Skin of body (tissue), 2 donors: ENCODE measurements around the gene TDRD10. TPM values are rescaled to one million over a fixed set of nuclear protein-coding genes. Genes with fewer than 3 reads are reported as not detected.

Experiments used
- DNase-seq: peaks from one replicate; lab custom pipeline; 2025; lab: John Stamatoyannopoulos, UW
- total RNA-seq: library from RNA; depleted of rRNA; stranded (reverse); fragments of >200 nt; gene quantifications from one replicate; pipeline ENCODE4 v1.2.3, GENCODE V29; 2014

TDRD10 gene, protein sequence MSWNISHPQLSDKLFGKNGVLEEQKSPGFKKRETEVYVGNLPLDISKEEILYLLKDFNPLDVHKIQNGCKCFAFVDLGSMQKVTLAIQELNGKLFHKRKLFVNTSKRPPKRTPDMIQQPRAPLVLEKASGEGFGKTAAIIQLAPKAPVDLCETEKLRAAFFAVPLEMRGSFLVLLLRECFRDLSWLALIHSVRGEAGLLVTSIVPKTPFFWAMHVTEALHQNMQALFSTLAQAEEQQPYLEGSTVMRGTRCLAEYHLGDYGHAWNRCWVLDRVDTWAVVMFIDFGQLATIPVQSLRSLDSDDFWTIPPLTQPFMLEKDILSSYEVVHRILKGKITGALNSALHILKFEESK
- 0.69 TPM for total RNA-seq

DNA sequence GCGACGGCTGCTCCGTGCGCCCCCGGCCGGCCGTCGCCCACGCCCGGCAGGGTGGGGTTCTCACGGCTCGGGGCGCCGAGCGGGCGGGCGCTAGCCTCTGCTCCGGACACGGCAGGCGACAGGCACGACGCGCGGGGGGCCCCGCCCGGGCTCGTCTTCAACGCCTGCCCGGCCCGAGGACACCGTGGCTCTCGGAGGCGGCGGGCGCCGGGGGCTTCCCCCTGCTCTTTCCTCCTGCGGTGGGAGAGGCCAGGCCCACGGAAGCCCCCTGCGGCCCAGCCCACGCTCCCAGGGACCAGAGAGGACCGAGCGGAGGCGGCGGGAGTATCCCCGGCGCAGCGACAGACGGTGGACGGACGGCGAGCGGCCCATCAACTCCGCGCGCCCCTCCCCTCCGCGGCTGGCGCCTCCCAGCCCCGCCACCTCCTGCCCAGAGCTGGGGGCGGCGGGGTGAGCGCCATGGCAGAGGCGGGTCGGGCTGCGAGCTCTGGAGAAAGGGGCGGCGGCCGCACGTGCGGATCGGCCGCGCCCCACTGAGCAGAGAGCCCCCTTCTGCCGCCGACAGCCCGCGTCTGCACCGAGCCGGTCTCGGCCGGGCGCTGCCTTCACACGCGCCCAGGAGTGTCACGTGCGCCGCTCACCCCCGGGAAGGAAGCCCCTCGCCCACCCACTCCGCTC is at the start of gene TDRD10, which contains the start of gene SHE:
Gene TDRD10 (plus strand): TSS at position 154 of the 678 bp plus-strand sequence. CDS start 4,685 bp downstream, outside the sequence.
Gene SHE (minus strand): TSS at position 347 of the 678 bp plus-strand sequence. CDS start 386 bp downstream, outside the sequence.
- no peak for DNase-seq

DNA sequence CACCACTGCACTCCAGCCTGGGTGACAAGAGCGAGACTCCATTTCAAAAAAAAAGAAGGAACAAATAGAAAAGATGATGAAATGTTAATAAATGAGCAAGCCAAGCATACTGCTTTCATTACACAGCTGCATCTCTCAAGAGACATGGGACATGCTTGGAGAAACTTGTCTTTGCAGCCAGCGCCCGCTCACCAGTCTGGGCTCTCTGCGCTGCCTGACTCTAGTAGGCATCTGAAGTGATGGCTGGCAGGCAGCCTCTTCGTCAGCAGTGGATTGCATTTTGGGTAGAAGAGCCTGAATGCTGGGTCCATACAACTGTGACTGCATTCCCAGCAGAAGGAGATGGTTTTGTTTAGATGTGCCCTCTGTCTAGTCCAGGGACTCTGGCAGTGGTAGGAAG is 48.9 kb upstream of the TDRD10 start:
- peak; percentile 31 for DNase-seq

DNA sequence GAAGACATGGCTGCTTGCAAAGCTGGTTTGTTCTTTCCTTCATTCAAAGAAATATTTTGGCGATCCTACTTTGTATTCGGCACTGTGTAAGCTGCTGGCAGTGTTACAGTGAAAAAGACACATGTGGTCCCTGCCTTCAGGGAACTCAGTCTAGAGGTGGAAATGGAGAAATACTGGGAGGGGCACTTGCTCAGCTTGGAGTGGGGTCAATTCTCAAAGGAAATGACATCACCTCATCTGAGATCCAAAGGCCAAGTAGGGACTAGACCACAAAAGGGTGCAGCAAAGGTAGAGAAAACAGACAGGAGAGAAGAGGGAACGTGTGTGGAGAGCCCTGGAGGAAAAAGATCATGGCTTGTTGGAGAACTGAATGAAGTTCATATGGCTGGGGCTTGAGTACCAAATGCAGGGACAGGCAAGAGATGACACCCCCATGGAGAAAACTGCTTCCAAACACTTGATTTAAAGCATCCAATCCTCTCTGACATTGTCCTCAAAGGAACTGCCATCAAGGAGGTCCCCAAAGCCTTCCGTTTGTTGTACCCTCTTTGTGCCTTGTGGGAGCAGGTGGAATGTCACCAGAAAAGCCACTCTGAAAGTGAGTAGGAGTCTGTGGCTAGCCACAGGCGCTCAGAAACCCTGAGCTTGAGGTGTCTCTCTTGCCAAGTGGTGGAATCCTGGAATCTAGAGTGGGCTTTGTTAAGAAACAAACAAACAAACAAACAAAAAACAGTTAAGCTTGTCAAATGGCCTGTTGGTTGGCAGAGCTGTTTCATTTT is 48.3 kb upstream of the TDRD10 start:
- DNase-seq, result no peak

DNA sequence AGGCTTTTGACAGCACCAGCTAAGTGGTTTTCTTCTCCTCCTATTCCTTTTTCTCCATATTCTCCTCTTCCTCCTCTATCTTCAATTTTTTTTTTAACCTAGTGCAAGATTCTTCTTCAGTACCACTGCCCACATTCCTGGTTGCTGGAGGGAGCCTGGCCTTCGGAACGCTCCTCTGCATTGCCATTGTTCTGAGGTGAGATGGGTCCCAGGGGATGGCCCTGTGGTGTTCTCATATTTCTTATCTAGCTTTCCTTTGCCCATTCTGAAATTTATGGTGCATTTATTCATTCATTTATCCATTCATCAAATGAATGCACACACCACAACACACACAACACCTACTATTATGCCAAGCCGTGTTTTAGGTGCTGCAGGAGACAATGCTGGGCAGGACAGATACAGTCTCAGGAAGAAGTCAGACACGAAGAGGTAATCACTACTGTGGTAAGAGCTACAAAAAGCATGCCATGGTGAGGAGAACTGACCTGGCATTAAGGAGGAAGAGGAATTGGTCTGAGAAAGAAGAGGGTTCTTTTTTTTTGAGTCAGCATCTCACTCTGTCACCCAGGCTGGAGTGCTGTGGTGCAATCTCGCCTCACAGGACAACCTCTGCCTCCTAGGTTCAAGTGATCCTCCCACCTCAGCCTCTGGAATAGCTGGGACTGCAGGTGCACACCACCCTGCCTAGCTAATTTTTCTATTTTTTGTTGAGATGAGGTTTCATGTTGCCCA is 47.5 kb upstream of the TDRD10 start:
- no peak for DNase-seq

DNA sequence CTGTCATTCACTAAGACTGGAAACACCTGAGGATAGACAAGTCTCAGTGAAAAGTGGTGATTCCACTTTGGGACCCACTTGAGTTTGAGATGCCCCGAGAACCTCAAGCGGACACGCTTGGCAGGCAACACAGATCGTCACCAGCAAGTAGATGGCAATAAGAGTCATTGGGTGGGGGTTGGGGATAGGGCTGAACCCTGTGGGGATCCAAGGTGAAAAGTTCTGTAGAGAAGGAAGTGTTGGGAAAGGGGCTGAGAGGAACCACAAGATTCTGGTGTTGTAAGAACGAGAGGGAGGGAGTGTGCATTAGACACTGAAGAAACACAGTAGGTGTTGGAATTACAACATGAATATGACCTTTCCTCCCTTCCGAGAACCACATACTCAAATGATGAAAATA is 45.4 kb upstream of the TDRD10 start:
- DNase-seq, result no peak

DNA sequence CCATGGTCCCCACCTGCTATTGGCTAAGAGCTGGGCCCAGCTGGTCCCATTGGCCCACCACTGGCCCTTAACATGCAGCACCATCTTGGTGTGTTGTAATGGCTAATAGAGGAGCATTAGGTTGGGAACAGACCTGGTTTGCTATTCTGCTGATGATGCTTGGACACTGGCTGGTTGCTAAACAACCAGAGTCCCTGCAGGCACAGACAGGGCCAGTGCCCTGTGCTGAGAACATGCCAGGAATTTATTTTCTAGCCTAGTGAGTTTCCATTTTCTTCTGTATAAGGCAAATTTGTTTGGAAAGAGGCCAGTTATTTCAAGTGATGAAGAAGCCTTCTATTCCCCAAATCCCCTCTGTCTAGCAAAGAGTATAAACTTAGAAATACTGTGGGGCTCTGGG is 42.9 kb upstream of the TDRD10 start:
- DNase-seq, result no peak

DNA sequence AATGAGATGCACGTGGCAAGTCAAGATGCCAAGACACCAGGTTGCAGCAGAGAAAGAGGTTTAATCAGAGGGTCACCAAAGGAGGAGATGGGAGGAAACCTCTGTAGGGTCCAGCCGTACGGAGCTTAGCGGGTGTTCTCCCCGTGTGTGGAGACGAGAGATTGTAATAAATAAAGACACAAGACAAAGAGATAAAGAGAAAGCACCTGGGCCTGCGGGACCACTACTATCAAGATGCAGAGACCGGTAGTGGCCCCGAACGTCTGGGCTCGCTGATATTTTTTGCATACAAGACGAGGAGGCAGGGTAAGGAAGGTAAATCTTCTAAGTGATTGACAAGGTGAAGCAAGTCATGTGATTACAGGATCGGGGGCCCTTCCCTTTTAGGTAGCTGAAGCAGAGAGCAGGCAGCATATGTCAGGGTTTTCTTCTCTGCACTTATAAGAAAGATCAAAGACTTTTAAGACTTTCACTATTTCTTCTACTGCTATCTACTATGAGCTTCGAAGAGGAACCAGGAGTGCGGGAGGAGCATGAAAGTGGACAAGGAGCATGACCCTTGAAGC is 41.2 kb upstream of the TDRD10 start:
- DNase-seq, result no peak

DNA sequence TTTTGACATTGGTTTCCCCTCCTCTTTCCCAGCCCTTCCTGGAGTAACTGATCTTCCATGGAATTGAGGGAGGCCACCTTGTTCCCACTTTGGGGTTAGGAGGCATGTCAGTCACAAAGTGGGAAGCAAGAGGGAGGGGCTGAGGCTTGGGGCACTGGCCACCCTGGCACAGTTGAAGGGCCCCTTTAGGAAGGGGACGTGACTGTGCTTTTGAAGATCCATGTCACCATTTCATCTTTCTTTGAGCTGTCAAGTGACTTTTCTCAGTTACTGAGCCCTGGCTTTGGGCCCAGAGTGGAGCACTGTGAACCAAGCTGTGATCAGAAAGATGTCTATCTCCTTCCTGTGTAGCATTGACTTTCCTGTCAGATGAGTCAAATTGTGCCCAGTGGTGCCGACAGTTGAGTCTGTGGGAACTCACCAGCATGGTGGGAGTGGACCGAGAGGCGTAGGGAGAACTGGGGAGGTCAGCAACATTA is 38.5 kb upstream of the TDRD10 start:
- DNase-seq, result no peak

DNA sequence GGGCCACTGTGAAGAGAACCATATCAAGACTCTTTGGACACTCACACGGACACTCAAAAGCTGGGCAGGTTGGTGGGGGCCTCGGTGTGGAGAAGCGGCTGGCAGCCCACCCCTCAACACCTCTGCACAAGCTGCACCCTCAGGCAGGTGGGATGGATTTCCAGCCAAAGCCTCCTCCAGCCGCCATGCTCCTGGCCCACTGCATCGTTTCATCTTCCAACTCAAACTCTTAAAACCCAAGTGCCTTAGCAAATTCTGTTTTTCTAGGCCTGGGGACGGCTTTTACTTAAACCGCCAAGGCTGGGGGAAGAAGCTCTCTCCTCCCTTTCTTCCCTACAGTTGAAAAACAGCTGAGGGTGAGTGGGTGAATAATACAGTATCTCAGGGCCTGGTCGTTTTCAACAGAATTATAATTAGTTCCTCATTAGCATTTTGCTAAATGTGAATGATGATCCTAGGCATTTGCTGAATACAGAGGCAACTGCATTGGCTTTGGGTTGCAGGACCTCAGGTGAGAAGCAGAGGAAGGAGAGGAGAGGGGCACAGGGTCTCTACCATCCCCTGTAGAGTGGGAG is 36.3 kb upstream of the TDRD10 start:
- no peak for DNase-seq

DNA sequence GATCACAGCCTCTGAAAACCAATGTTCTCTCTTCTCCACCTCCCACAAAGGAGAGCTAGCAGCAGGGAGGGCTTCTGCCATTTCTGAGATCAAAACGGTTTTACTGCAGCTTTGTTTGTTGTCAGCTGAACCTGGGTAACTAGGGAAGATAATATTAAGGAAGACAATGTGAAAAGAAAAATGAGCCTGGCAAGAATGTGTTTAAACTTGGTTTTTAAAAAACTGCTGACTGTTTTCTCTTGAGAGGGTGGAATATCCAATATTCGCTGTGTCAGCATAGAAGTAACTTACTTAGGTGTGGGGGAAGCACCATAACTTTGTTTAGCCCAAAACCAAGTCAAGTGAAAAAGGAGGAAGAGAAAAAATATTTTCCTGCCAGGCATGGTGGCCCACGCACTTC is 35.8 kb upstream of the TDRD10 start:
- DNase-seq, result no peak

DNA sequence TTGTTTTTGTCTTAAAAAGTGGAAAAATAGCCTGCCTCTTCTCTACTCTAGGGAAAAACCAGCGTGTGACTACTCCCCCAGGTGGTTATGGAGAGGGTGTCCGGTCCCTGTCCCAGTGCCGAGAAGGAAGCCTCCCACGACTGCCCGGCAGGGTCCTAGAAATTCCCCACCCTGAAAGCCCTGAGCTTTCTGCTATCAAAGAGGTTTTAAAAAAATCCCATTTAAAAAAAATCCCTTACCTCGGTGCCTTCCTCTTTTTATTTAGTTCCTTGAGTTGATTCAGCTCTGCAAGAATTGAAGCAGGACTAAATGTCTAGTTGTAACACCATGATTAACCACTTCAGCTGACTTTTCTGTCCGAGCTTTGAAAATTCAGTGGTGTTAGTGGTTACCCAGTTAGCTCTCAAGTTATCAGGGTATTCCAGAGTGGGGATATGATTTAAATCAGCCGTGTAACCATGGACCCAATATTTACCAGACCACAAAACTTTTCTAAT is 35.0 kb upstream of the TDRD10 start:
- DNase-seq, result no peak

DNA sequence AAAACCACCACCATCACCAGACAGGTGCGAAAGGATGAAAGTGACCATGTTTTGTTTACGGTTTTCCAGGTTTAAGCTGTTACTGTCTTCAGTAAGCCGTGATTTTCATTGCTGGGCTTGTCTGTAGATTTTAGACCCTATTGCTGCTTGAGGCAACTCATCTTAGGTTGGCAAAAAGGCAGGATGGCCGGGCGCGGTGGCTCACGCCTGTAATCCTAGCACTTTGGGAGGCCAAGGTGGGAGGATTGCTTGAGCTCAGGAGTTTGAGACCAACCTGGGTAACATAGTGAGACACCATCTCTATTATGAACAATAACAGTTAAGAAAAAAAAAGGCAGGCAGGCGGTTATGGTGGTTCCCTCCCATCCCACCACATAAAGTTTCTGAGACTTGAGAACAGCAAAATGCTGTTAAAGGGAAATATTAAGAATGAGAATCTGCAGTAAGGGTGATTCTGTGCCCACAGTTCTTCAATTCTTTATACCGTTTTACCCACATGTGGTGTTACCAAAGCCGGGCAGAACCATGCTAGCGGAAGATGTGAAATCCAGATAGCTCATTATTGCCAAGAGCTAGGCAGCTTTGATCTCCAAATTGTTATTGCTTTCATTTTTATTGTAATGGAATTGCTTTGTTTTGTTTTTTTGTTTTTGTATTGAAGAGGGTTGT is 34.5 kb upstream of the TDRD10 start:
- DNase-seq, result no peak

DNA sequence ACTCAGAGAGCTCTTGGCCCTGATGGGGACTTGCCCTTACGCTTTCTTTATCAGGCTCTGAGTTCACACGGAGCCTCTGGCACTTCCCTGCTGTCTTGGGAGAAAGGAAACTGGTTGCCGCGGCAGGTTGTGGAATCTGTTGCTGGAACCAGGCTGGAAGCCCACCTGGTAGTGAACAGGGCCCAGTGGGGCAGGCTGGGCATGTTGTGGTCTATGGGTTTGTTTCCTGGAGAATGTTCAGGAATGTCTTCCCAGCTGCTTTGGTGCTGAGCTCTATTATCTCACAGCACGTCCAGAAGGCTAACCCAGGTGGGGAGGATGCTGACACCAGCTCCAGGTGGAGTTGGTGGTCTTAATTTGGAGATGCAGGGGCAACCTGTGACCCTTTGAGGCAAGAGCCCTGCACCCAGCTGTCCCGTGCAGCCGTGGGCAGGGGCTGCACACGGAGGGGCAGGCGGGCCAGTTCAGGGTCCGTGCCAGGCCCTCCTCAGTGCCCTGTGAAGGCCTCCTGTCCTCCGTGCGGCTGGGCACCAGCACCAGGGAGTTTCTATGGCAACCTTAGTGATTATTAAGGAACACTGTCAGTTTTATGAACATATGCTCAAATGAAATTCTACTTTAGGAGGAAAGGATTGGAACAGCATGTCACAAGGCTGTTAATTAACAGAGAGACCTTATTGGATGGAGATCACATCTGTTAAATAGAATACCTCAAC is 33.3 kb upstream of the TDRD10 start:
- DNase-seq, result no peak

DNA sequence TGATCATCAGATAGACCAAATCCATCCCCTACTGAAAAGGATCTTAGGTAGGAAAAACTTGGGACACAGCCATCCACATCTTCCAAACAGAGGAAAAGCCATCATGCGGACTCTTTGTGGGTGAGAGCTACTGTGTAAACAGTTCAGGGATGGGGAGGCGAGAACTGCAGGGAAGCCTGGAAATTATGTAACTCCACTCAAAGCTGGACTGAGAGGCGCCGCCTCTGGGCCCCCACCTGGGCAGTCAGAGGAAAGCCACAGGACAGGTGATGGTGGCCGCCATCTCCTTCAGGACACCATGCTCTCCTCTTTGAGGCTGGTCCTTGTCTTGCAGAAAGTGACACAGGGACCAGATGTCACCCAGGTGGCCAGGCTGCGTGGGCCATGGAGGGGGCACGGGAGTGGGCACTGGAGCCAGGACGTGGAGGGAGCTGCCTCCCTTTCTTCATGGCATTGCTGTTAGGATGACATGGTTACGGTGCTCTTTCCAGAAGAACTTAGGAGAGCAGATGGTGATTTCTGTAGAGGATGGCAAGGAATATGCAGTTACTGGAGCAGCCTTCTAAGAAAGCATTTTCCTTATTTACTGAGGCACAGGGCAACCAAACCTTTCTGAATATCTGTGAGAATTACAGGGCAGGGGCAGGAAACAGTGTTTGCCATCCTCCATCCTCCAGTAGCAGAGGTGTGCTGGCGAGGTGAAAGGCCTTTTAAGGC is 32.0 kb upstream of the TDRD10 start:
- no peak for DNase-seq

DNA sequence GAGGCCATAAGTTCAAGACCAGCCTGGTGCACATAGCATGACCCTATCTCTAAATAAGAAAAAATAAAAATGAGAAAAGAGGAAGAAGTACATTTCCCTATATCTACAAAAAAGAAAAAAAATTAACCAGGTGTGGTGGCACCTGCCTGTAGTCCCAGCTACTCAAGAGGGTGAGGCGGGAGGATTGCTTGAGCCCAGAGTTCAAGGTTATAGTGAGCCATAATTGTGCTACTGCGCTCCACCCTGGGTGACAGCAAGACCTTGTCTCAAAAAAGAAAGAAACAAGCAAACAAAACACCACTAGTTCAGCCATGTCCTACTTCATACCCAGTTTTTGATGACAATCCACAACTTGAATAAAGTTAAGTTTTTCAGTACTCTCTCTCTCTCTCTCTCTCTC is 30.7 kb upstream of the TDRD10 start:
- no peak for DNase-seq

DNA sequence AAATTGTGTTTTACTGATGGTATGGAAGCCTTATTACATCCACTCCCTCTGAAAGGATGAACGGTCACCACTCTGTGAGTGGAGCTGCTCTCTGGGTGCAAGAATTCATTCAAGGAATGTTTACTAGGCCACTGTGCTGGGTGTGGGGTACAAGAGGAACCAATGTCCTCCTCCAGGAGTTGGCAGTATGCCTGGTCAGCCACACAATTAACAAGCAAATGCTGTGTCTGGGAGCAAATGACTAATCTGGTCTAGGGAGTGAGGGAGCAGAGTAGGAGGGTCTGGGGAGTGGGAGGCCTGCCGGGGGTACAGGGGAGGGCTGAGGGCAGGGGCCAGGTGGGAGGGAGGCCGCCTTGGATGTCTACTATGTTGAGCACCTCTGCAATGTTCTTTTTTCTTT is 27.2 kb upstream of the TDRD10 start:
- no peak for DNase-seq

DNA sequence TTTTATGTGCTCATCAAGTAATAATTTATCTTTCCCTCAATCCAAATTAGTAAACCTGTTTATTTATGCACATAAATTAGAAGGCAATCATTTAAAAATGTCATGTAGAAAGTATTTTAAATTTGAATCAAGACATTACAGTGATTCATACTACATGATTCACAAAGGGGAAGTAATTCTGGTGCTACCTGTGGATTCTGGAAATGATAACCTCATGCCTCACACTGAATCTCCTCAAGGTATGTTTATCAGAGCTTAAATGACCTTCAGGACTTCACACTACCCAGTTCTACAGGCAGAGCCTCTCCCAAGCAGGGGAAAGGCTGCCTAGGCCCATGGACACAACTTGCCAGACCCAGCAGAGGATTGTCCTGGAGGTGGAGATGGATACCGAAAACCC is 25.2 kb upstream of the TDRD10 start:
- DNase-seq, result no peak

DNA sequence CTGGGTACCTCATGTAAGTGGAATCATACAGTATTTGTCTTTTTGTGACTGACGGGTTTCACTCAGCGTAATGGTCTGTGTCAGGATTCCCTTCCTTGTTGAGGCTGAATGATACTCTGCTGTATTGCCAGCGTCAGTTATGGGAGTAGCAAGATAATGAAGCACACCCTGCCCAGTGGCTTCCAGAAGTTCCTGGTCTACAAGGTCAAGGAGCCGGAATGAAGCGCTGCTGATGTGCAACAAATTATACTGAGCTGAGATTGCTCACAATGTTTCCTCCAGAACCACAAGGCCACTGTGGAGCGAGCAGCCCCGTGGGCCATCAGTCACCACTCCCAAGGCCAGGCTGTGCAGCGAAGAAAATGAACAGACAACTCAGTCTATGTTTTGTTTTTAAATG is 24.0 kb upstream of the TDRD10 start:
- no peak for DNase-seq

DNA sequence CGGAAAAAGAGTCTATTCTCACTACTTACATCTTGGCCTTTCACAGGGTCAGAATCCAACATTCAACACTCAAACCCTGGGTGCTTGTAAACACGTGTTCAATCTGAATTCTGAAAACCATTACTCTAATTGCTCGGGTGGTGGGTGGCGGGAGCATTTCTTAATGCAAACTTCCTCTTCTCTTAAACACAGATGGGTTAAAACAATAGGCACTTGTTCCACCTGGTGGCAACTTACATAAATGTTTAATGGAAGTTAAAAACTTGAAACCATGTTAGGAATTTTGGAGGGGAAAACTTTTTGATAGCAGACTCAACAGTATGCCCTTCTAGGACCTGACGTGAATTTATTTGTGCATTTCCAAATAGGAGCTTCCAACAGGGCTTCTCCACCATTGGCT is 23.4 kb upstream of the TDRD10 start:
- no peak for DNase-seq
